Endometrial microvascular endothelial cells (primary cell): ENCODE results near the gene ITIH4. TPM values are rescaled to one million over a fixed set of nuclear protein-coding genes. Genes with fewer than 3 reads are reported as not detected.

Experiments
- in situ Hi-C: cut with HindIII; loops from 2 replicates; pipeline ENCODE4 v1.10.0; 2017; ENCODE audit warnings: low sequenced_read_pairs, low pct_unique_long_range_greater_than_20kb; ENCODE audit errors: inconsistent ontology term
- total RNA-seq: library from RNA; depleted of rRNA; stranded (reverse); fragments of >200 nt; gene quantifications from one replicate; pipeline ENCODE4 v1.2.3, GENCODE V29; 2015; ENCODE audit errors: inconsistent ontology term

Gene ITIH4
- total RNA-seq, 1 donor from 2014 or later, result not detected

DNA sequence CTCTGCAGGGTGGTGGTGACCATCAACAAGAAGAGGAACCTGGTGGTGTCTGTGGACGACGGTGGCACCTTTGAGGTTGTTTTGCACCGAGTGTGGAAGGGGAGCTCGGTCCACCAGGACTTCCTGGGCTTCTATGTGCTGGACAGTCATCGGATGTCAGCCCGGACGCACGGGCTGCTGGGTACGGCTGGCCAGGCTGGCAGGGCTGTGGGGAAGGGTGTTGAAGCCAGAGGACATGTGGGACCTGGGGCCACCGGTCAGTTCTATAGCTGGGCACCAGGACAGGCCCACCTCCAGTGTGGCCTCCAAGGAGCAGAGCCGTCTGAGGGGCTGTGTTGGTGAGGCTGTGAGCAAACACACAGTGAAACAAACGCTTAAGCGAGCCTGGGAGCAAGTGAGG is 39.7 kb downstream of the ITIH4 start:
- in situ Hi-C loops, result no loop called here

DNA sequence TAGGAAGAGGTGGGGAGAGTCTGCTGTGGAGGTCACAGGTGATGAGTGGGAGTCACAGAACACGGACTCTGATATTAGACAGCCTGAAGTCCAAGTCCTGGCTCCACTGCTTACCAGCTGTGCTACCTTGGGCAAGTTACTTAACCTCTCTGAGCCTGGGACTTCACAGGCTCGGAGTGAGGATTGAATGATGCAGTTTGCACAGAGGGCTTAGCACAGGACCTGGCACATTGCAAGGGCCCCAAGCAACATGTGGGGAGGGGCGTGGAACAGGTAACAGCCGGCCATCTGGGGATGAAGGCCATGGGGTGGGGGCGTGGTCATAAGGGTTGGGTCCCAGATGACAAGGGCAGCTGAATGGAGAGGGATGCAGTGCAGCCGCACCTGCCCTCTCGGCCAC is 40.1 kb downstream of the ITIH4 start:
- in situ Hi-C loops, result no loop called here

DNA sequence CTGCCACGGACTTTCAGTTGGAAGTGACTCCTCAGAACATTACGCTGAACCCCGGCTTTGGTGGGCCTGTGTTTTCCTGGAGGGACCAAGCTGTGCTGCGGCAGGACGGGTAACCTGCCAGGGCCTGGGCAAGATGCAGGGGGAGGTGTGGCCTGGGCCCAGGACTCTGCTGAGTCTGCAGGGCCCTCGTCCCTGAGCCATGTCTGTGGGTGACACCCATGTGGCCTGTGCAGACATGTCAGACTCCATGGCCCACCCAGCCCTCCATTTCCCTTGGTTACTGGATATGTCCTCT is 40.8 kb downstream of the ITIH4 start:
- in situ Hi-C loops, result no loop called here

DNA sequence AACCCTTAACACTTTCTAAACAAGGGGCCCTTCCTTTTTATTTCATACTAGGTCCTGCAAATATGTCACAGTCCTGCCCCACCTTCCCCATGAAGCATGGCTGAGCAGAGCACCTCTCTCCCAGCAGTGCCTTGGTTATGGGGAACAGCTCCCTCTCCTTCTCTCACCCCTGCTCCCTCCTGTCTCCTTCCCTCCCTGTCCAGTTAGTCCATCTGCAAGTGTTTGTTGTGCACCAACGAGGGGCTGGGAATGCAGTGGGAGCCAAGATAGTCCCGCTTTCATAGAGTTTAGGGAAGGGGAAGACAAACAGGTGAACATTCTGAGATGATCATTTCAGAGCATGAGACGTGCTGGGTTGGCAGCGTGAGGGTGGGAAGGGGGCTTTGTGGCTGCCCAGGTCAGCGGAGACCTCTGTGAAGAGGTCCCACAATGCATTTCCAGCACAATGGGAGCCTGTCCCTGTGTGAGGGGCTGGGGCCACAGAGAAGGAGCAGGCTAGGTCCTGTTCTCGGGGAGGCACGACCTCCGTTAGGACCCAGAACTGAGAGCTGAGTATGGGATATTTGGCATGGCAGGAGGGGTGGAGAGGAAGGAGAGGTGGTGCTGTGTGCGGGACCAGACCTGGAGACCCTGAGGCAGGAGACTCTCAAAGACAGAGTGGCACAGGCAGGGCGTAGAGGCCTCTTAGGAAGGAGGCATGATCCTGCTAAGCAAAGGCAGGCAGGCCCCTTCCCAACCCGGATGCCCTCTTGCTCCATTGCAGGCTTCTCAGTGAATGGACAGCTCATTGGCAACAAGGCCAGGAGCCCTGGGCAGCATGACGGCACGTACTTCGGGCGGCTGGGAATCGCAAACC is 41.4 kb downstream of the ITIH4 start:
- in situ Hi-C loops, result no loop called here

DNA sequence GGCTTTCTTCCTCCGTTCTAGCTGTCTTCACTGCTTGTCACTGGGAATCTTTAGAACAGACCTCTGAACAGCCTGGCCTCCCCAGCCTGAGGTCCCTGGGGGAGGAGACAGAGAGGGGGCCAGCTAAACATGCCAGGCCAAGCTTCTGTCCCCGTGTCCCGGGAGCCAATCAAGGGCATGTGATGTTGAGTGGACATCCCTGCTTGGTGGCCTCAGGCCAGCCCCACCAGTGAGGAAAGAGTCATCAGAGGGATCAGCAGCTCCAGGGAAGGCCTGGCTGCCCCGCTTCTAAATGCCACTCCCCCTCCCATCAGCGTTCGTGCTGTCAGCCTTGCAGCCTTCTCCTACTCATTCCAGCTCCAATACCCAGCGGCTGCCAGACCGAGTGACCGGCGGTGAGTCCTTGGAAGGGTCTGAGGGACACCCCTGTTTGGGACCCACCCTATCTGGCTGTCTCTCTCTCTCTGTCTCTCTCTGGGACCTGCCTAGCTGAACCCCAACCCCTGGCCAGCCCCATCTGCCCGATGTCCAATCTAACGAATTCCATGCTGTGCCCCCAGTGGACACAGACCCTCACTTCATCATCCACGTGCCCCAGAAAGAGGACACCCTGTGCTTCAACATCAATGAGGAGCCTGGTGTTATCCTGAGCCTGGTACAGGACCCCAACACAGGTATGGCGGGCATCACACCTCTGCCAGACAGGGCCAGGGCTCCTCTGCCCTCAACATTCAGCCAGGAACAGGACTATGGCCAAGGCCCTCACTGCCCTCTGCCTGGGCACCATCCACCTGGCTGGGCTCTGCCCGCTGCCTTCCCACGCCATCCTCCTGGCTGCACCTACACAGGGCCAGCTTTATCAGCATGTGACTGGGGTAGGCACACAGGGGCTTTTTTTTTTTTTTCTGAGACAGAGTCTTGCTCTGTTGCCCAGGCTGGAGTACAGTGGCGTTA is 42.5 kb downstream of the ITIH4 start:
- in situ Hi-C loops, result no loop called here

DNA sequence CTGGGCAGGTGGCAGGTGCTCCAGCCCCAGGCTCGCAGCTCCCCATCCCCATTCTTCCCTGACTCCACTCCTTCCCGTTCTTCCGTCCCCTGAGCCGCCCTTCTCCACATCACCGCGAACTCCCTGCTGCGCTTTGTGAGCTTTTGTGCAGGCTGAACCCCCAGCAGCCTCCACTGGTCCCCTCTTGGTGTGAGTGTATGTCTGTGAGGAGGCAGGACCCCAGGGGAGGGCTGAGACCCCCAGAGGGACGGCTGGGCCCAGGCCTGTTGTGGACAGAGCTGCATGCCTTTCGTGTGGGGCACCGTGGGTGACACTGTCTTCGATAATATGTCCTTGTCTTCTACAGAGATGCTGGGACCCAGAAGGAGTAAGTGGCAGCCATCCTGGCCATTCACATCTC is 43.2 kb downstream of the ITIH4 start:
- in situ Hi-C loops, result no loop called here

DNA sequence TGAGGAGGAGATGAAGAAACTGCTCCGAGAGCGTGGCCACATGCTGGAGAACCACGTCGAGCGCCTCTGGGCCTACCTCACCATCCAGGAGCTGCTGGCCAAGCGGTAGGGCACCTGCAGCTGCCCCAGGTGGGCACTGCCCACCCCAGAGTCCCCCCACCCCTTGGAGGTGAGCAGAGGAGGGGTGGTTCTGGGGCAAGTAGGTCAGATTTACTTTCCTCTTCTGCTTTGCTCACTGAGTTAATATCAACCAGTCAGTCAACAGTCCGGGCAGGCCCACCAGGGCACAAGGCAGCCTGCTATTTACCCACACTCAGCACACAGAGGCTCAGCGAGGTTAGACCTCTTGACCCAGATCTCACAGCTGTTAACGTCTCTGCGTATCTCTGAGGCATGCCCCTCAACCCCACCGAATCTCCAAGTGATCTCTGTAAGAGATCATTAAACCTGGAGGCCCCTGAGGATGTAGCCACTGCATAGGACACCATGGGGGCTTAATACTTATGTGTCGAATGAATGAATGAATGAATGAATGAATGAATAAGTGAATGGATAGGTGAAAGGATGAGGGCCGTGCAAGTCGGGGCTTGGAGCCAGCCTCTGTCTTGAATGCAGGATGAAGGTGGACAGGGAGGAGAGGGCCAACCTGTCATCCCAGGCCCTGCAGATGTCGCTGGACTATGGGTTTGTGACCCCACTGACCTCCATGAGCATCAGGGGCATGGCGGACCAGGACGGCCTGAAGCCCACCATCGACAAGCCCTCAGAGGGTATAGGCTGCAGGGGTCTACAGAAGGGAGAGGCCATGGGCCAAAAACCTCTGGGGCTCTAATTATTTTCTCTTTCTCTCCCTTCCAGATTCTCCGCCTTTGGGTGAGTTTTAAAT is 43.9 kb downstream of the ITIH4 start:
- in situ Hi-C loops, result no loop called here

DNA sequence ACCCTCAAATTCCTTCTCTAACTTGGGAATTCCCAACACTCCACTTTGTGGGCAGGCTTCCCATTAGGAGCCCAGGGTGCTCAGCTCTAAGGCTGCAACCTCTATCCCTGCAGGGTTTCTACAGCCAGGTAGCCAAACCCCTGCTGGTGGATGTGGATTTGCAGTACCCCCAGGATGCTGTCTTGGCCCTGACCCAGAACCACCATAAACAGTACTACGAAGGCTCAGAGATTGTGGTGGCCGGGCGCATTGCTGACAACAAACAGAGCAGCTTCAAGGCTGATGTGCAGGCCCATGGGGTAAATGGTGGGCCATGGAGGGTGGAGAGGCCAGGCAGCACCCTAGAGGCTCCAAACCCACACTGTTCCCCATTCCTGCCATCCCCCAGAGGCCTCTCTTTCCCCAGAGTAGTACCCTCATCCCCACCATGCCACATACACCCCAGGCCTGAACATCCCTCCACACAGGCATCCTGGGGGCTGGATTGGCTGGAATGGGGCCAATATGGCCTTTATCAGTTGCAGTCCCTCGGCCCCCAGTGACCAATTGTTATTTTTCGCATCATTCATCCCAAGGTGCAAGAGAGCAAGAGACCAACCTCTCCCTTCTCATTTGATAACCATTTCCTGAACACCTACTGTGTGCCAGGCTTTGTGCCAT is 45.4 kb downstream of the ITIH4 start:
- in situ Hi-C loops, result no loop called here

DNA sequence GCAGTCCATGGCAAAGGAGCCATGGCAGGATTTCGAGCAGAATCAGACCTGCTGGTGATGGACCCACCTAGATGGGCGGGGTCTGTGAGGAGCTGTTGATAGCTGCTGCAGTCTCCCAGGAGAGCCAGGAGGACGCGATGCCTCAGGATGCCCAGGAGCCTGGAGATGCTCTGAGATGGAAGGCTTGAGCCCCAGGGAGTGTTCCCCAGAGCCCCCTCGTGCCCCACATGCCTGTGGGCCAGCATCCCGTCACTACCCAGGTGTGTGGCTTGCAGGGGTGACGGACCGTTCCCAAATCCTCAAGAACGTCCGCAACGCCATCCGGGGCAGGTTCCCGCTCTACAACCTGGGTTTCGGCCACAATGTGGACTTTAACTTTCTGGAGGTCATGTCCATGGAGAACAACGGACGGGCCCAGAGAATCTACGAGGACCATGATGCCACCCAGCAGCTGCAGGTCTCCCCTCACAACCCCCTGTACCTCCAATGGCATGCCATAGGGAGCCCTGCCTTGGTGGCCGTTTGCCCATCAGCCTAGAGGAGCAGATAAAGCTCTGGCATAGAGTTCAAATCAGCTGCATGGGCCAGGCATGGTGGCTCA is 46.4 kb downstream of the ITIH4 start:
- in situ Hi-C loops, result no loop called here

DNA sequence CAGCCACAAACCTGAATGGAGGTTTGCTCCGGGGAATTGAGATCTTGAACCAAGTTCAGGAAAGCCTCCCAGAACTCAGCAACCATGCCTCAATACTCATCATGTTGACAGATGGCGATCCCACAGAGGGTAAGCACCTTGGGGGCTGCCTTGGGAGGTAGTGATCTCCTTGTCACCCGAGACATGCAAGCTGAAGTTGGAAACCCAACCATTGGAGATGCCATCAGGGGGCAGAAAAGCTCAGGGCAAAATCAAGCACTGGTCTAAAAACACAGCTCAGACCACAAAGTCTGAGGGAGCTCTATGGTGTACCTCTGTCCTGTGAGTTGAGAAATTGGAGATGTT is 47.3 kb downstream of the ITIH4 start:
- in situ Hi-C loops, result no loop called here

DNA sequence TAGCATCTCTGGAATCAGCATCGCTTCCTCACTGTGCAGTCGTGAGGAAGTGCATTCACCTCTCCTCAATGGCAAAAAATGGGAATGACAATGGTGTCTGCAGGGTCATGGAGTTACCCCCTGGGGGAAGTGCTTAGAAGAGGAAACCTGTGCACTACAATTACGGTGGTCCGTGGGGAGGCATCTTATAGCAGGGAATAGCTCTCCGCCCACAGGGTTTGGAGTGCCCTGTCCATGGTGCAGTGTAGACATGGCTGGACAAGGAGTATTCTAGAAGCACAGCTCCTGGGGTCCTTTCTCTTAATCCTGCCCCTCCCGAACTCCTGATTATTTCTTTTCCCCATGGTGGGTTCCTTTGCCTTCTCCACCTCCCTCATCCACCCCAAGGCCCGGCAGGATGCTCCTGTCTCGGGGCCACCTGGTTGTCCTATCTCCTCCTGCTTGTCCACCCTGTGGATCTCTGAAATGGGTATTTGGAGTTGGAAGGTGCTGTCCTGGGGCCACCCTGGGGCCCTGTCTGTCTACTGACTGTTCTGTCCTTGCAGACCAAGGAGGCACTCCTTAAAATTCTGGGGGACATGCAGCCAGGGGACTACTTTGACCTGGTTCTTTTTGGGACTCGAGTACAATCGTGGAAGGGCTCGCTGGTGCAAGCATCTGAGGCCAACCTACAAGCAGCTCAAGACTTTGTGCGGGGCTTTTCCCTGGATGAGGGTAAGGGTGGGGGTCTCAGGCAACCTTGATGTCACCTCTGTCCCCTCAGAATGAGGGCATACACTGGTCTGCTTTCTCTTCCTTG is 47.9 kb downstream of the ITIH4 start:
- in situ Hi-C loops, result no loop called here

DNA sequence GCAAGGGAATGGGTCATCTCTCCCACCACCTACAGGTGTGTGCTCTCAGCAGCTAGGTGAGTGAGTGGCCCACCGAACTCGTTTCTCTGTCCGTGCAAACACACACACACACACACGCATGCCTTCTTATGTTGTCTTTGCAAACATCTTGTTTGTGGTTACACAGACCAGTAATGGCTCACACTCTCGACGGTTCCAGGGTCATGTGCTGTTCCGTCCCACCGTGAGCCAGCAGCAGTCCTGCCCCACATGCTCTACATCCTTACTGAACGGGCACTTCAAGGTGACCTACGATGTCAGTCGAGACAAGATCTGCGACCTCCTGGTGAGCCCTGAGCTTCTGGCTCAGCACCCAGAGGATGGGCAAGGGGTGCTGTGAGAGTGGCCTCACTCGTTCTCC is 48.7 kb downstream of the ITIH4 start:
- in situ Hi-C loops, result no loop called here

DNA sequence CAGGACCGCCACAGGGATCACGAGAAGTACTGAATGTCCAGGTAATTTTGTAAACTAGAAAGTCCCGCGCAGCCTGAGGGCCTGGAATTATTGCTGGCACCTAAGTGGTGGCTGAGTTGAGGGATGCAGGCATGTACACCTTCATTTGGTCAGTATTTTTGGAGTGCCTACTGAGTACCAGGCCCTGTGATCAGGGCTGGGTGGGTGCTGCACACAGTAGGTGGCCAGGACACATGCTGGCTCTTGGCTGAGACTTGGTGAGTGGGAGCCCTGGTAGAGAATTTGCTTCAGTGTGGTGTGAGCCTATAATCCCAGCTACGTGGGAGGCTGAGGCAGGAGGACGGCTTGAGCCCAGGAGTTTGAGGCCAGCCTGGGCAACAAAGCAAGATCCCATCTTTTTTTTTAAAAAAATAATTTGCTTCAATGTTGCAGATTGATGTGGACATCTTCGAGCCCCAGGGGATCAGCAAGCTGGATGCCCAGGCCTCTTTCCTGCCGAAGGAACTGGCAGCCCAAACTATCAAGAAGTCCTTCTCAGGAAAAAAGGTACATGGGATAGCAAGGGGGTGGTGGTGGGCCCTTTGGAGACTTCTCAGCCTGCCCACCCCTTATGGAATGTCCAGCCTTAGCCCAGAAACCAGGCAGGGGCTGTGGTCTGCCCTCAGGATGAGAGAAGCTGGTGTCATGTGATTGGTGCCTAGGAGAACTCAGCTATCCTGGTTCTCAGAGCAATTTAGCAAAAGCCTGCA is 50.5 kb downstream of the ITIH4 start:
- in situ Hi-C loops, result no loop called here

DNA sequence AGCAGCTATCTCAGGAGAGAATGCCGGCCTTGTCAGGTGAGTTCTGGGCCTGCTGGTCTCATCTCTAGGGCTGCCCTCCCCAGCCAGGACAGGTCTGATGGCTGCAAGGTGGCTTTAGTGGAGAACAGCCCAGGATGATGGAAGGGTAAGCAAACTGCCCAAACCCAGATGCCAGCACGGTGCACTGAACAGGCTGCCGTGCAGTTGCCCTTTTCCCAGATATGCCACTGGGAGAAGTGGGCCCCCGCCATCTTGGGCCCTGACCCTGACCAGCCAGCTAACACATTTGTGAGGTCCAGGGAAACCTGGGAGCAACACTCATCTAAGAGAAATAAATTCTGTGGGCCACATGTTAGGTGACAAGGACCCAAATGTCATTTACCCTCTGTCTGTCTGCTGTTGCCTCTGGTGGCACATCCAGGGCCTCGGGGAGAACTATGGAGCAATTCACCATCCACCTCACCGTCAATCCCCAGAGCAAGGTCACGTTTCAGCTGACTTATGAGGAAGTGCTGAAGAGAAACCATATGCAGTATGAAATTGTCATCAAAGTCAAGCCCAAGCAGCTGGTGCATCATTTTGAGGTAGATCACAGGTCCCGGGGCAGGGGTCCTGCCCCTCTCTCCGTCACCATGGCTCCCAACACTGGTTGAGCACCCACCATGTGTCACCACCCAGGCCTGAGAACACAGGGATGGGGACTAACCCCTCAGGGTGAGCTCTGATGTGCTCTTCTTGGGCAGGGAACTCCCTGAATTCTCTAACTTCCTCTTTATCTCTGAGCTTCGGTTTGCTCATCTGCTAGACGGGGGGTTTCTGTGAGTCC is 51.2 kb downstream of the ITIH4 start:
- in situ Hi-C loops, result no loop called here

DNA sequence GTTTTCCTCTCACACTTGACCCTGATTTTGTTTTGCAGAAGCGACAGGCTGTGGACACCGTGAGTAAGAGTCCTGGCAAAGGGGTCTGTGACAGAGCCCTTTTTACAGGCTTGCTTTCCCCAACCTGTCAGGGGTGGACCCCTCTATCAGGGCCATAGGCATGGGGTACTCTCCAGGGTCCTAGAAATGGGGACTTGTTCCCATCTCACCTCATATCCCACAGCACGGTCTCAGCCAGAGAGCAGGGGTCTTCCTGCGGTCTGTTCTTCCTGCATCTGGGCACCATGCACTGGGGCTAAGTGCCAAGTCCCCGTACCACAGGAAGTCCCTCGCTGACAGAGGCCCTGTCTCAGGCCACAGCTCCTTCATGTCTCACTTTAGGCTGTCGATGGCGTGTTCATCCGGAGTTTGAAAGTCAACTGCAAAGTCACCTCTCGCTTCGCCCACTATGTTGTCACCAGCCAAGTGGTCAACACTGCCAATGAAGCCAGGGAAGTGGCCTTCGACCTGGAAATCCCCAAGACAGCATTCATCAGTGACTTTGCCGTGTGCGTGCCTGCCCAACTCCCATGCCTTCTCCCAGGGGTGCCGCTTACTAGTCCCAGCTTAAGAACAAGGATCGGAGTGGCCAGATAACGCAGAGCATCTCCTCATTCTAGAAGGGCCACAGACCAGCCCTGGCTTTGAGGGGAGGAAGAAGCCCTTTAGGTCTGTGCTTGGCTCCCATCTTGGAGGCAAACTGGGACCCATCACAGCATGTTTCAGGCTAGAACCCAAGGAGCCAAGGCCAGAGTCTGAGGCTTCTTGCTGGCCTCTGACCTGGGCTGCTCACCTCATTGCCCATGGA is 52.3 kb downstream of the ITIH4 start:
- in situ Hi-C loops, result no loop called here
